ENCODE measurements around the gene TMEM231. TPM values are rescaled to one million over a fixed set of nuclear protein-coding genes. Genes with fewer than 3 reads are reported as not detected.

The TMEM231 gene, protein sequence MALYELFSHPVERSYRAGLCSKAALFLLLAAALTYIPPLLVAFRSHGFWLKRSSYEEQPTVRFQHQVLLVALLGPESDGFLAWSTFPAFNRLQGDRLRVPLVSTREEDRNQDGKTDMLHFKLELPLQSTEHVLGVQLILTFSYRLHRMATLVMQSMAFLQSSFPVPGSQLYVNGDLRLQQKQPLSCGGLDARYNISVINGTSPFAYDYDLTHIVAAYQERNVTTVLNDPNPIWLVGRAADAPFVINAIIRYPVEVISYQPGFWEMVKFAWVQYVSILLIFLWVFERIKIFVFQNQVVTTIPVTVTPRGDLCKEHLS
- total RNA-seq: 15.3 and 16.2 TPM in 2 replicates

DNA sequence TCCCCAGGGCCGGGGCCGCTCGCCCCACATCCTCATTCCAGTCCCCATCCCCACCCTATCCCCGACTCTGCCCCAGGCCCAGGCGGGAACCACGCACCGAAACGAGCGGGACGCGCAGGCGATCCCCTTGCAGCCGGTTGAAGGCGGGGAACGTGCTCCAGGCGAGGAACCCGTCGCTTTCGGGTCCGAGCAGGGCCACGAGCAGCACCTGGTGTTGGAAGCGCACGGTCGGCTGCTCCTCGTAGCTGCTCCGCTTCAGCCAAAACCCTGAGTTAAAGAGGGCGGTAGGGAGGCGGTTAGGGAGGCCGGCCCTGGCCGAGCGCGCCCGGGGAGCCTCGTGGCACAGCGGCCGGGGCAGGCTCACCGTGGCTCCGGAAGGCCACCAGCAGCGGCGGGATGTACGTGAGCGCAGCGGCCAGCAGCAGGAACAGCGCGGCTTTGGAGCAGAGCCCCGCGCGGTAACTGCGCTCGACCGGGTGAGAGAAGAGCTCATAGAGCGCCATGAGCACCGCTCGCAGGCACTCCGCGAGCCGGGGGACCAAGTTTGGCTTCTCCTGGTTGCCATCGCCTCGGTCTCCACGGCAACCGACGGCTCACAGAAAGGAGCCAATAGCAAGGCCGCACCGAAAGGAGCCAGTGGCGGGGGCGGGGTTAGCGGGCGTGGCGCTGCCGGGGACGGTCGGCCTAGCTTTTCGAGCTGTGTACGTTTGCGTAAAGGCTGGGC lies at the start of gene TMEM231:
Gene TMEM231, minus strand, starts transcription at position 546 of the 724 bp plus-strand sequence. Its CDS starts 43 bp downstream, at position 503.

DNA sequence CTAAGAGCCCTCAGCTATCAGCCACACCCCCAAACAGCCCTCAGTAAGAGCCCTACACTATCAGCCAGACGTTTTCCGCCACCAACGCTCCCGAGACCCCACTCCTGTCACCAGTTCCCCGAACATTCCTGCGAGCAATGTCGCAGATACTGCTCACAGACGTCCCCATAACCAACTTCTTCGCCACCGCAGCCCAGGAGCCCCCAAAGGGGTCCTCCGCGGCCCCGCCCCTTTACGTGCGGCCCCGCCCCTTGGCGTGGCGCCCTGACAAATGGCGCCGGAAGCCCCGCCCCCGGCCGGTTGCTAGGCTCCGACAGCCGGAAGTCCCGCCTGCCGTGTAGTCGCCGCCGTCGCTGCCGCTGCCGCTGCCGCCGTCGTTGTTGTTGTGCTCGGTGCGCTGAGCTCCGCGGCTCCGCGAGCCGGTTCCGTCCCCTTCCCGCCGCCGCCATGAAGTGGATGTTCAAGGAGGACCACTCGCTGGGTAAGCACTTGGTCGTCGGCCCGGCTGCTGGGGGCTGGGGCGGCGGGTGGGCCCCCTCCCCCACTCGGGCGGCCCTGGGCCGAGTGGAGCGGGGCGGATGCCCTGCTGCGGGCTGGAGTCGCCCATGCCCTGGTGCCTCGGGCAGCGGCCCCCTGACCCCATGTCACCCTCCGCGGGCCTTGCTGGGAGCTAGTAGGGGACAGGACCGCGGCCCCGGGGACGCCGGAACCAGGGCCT lies 10.1 kb upstream of the TMEM231 start, which contains the start of gene GABARAPL2:
Gene GABARAPL2, plus strand, starts transcription at position 340 of the 718 bp plus-strand sequence. Its CDS starts 108 bp downstream, at position 448.

DNA sequence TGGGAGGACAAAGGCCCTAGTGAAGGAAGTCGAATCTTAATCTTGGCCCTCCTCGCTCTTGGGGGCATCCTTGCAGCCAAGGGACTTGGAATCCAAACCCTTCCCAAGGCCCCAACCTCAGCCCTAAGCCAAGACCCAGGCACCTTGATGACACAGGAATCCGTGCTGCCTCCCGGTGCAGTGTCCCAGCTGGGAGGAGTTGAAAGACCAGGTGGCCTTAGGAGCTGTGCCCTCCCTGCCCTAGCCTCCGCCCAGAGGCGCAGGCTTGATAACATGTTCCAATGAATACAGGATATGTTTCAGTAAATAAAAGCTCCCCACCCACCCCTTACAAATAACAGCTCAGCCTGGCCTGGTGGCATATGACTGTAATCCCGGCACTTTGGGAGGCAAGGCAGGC lies 20.2 kb downstream of the TMEM231 start, which contains the start of gene CHST5:
Gene CHST5, minus strand, starts transcription at position 208 of the 400 bp plus-strand sequence. CDS start 5,724 bp downstream, outside the sequence.

DNA sequence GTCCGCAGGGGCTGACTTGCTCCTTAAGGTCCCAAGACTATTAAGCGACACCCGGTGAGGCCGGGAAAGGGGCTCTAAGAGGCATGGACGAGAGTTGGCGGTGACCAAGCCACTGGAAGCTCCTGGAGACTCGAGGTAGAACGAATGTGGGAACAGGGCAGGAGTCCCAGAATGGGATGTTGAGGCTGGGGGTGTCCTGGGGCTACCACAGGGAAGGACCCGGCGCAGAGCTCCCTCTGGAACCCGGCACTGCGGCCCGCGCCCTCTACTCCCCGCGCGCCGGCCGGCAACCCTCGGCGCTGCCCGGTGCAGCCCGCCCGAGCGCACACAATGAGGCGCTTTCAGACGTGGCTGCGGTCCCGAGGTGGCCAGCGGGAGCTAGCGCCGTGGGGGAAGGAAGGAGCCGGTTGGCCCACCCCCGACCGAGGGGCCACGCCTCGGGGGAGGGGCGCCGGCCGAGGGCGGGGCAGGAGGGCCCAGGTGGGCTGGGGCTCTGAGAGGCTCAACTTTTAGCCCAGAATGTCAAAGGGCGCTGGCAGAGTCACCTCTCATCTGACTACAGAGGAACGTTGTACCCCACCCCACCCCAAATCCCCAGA lies 60.9 kb downstream of the TMEM231 start, which contains the start of gene CHST6:
Gene CHST6, minus strand, starts transcription at position 366 of the 599 bp plus-strand sequence. CDS start 15,613 bp downstream, outside the sequence.

Other genes starting within 250 kb of the TMEM231 start
- 29.1 and 32.0 TPM in 2 replicates for gene CFDP1, start 122.7 kb downstream of the TMEM231 start, total RNA-seq
- gene TMEM170A, start 91.6 kb downstream of the TMEM231 start, total RNA-seq: 12.6 and 14.1 TPM in 2 replicates
- gene CHST6, start 60.8 kb downstream of the TMEM231 start, total RNA-seq: 0.73 and 1.3 TPM in 2 replicates
- 0.49 TPM in 1 of 2 replicates, not detected in the other for gene CHST5, start 20.1 kb downstream of the TMEM231 start, total RNA-seq
- gene GABARAPL2, start 10.1 kb upstream of the TMEM231 start, total RNA-seq: 27.3 and 34.5 TPM in 2 replicates
- gene ADAT1, start 67.0 kb upstream of the TMEM231 start, total RNA-seq: 45.4 and 49.3 TPM in 2 replicates
- gene KARS1, start 91.4 kb upstream of the TMEM231 start, total RNA-seq: 104 and 112 TPM in 2 replicates
- gene TERF2IP, start 91.5 kb upstream of the TMEM231 start, total RNA-seq: 32.5 and 38.9 TPM in 2 replicates
- gene CPHXL2, start 120.8 kb upstream of the TMEM231 start, total RNA-seq: not detected in 2 replicates
- gene DUXB, start 145.2 kb upstream of the TMEM231 start, total RNA-seq: not detected in 2 replicates
- not detected in 2 replicates for gene CPHXL, start 170.2 kb upstream of the TMEM231 start, total RNA-seq